Heart left ventricle (tissue), 16 donors: ENCODE results near the gene PLAU. TPM values are rescaled to one million over a fixed set of nuclear protein-coding genes. Genes with fewer than 3 reads are reported as not detected.

Source experiments
- ATAC-seq, 4 donors: fragments of 200-7000 bp; cut with Tn5 transposase; one replicate each; pipeline ENCODE4 v1.9.1; 2020 to 2022; ENCODE audit warnings: moderate library complexity in 4 of 4, mild to moderate bottlenecking in 3 of 4, moderate number of reproducible peaks in 1 of 4
- DNase-seq, 5 donors: peaks; one replicate each; pipeline ENCODE4 v3.0.0-alpha.2; 2020
- H3K27ac ChIP-seq, 12 donors: fragments of 200-600 bp; sonication (generic) in 4 of 12; one replicate each; pipeline versions ENCODE4 v1.5.0 to v1.8.0; 2016 to 2022; ENCODE audit warnings: mild to moderate bottlenecking in 2 of 12
- H3K27me3 ChIP-seq, 9 donors: fragments of 200-600 bp; sonication (generic) in 2 of 9; one replicate each; pipeline versions ENCODE4 v1.5.1 to v1.8.0; 2016 to 2022; ENCODE audit warnings: mild to moderate bottlenecking in 3 of 9
- H3K36me3 ChIP-seq, 9 donors: fragments of 200-600 bp; sonication (generic) in 2 of 9; one replicate each; pipeline versions ENCODE4 v1.5.0 to v1.8.0; 2018 to 2022; ENCODE audit warnings: mild to moderate bottlenecking in 2 of 9
- H3K4me1 ChIP-seq, 12 donors: fragments of 200-600 bp; sonication (generic) in 4 of 12; one replicate each; pipeline versions ENCODE4 v1.5.0 to v1.8.0; 2016 to 2022; ENCODE audit warnings: mild to moderate bottlenecking in 3 of 12
- H3K4me3 ChIP-seq, 12 donors: fragments of 200-600 bp; sonication (generic) in 4 of 12; one replicate each; pipeline versions ENCODE4 v1.5.0 to v1.8.0; 2017 to 2022; ENCODE audit warnings: mild to moderate bottlenecking in 9 of 12, moderate library complexity in 4 of 12
- H3K9me3 ChIP-seq, 12 donors: fragments of 200-600 bp; sonication (generic) in 4 of 12; one replicate each; pipeline versions ENCODE4 v1.5.0 to v1.8.0; 2016 to 2022; ENCODE audit warnings: mild to moderate bottlenecking in 1 of 12
- POLR2A ChIP-seq, 2 donors: fragments of 450-650 bp; IDR thresholded peaks; one replicate each; pipeline ENCODE4 v1.6.1; 2017; ENCODE audit warnings: antibody characterized with exemption in 2 of 2, mild to moderate bottlenecking in 2 of 2, moderate library complexity in 2 of 2
- whole genome bisulfite sequencing, 4 donors: extraction: QIAGEN DNeasy Blood & Tissue Kit in 2 of 4; methylation state at CpG; one replicate each; pipeline versions ENCODE4 v1.1.5 to v1.1.7; 2013 to 2018; 5-methylcytosine and 5-hydroxymethylcytosine counted together
- intact Hi-C, 10 donors: fragments of 100-400 bp; cut with DNase I; formaldehyde crosslinking; loops; one replicate each; pipeline versions ENCODE4 v1.11.1 to v1.14.2; 2022
- polyA plus RNA-seq, 2 donors: library from polyadenylated mRNA; stranded (reverse); fragments of 200-250 nt; gene quantifications; one replicate each; pipeline ENCODE4 v1.2.3, GENCODE V29; 2013
- total RNA-seq, 9 donors: library from RNA; depleted of rRNA in 2 of 9; stranded (reverse); fragments of >200 nt in 2 of 9; fragmentation: NEBNext Ultra II Directional in 3 of 9; extraction: Animal tissue kit (Norgen Biotek cat#: 25700) in 3 of 9; gene quantifications; one replicate each; pipeline versions ENCODE4 v1.1.0 to v1.2.4, GENCODE V29; 2016 to 2023
- TF ChIP-seq, protein P1 (sequence below), 12 donors: fragments of 200-600 bp; sonication (generic) in 4 of 12; IDR thresholded peaks; one replicate each; pipeline versions ENCODE4 v1.5.0 to v1.8.0; 2018 to 2022; ENCODE audit warnings: antibody characterized with exemption in 12 of 12, mild to moderate bottlenecking in 5 of 12
- donor health status: ischemic (EF 13 %, LVEDD 7.1; RV severe dilation, severe dysfunction).
- donor health status: healthy with polysubstance abuse.
- donor health status: DM: no; HTN: yes; CAD: no.
- donor health status: DM: no; HTN: no; CAD: no.
- donor health status: ischemic (EF 25% LVEDD 6.9; RV normal size, moderate dysfunction).
- donor health status: ischemic (EF 25% LVEDD 5.7; RV mildly dilated, moderate dysfunction).
- donor health status: healthy.
- donor health status: DM: yes; HTN: yes; CAD: no.
- donor health status: ischemic (EF 35%, LVEDD 5.7; RV mildly dilated, moderate dysfunction).
- donor health status: nonischemic (EF 11% LVEDD 7.7; RV severe dilation, severe dysfunction).
- donor health status: DM: yes; HTN: yes; CAD: no.
- donor health status: PGD.
- donor health status: ischemic (EF 29% LVEDD 5.4; RV normal size, mild dysfunction).
- donor health status: nonischemic (EF 23%, LVEDD 6.1; RV moderate dilation, normal function).

PLAU gene
- total and polyA plus RNA-seq, 11 donors, result 3.3 to 68.1 (median 10.3) TPM

DNA sequence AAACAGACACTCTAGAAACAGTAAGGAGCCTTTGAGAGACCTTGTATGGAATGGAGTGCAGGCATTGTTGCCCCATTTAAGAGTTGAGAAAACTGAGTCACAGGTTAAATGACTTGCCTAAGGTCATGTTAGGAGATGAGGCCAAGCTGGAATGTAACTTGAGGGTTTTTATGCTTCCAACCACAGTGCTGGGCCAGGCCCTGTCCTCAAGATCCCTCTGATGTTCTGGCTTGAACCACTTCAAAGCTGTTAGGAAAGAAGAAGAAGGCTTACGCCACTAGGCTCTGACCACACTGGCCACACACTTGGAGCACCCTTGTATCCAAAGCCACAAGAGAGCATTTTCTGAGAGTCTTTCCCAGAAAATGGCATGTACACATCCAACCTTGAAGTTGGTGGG, 42.7 kb downstream of the PLAU start:
- H3K4me1 ChIP-seq, result peaks cover 0 to 38% (median 13%) of the 10 kb centered on the region in 12 donors
- no peaks in the 10 kb centered on the region for H3K27me3 ChIP-seq
- ATAC-seq, result no peak
- no peaks in the 10 kb centered on the region for H3K9me3 ChIP-seq
- TF ChIP-seq POLR2A (IDR thresholded peaks at IDR 0.05), result no peak
- TF ChIP-seq, protein P1, sequence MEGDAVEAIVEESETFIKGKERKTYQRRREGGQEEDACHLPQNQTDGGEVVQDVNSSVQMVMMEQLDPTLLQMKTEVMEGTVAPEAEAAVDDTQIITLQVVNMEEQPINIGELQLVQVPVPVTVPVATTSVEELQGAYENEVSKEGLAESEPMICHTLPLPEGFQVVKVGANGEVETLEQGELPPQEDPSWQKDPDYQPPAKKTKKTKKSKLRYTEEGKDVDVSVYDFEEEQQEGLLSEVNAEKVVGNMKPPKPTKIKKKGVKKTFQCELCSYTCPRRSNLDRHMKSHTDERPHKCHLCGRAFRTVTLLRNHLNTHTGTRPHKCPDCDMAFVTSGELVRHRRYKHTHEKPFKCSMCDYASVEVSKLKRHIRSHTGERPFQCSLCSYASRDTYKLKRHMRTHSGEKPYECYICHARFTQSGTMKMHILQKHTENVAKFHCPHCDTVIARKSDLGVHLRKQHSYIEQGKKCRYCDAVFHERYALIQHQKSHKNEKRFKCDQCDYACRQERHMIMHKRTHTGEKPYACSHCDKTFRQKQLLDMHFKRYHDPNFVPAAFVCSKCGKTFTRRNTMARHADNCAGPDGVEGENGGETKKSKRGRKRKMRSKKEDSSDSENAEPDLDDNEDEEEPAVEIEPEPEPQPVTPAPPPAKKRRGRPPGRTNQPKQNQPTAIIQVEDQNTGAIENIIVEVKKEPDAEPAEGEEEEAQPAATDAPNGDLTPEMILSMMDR (IDR thresholded peaks at IDR 0.05), result no peak
- H3K4me3 ChIP-seq, result no peak overlapping the region
- WGBS, 4 donors, result 90 to 100% (median 93%) methylated on average over 1 of the region's 1 CpG
- no peak overlapping the region for H3K27ac ChIP-seq
- intact Hi-C loops, result loop anchor here in 1 of 10 donors (10.0 kb wide), 1 partner anchor 131 kb away; no protein-coding TSS in a partner anchor
- H3K36me3 ChIP-seq, result no peaks in the 10 kb centered on the region
- DNase-seq, result no peak

DNA sequence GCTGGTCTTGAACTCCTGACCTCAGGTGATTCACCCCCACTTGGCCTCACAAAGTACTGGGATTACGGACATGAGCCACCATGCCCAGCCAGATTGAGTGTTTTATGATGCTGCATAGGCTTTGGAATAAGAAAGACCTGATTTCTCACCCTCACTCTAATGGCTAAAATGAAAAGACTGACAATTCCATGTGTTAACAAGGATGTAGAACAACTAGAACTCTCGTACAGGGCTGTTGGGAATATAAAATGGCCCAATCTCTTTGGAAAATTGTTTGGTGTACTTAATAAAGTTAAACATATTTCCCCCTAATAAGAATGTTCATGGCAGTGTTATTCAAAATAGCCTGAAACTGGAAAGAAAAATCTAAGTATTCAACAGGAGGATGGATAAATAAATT, 43.8 kb downstream of the PLAU start:
- H3K27ac ChIP-seq, result no peak overlapping the region
- DNase-seq (no peak), ATAC-seq (no peak)
- H3K9me3 ChIP-seq, result no peaks in the 10 kb centered on the region
- WGBS, 4 donors, result 89 to 100% (median 96%) methylated on average over 2 of the region's 2 CpGs
- intact Hi-C loops, result loop anchor here in 2 of 10 donors (5.0 to 10.0 kb wide), 2 partner anchors 67 to 130 kb away; no protein-coding TSS in a partner anchor
- H3K27me3 ChIP-seq, result no peaks in the 10 kb centered on the region
- H3K36me3 ChIP-seq, result no peaks in the 10 kb centered on the region
- H3K4me3 ChIP-seq, result no peak overlapping the region
- TF ChIP-seq, protein P1 (IDR thresholded peaks at IDR 0.05), result no peak
- TF ChIP-seq POLR2A (IDR thresholded peaks at IDR 0.05), result no peak
- H3K4me1 ChIP-seq, result peaks cover 0 to 43% (median 13%) of the 10 kb centered on the region in 12 donors

DNA sequence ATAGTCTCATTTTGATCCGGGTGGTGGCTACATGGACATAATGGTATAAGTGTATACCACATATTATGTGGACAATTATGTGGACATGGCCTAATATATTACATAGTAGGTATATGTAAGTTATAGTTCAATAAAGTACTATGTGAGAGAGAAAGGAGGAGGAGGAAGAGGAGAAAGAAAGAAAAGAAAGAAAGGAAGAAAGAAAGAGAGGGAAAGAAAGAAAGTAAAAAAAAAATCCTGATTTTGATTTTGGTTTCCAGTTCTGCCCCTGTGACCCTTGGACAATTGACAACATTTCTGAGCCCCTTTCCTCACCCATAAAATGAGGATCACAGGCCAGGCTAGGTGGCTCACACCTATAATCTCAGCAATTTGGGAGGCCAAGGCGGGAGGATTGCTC, 44.8 kb downstream of the PLAU start:
- H3K4me3 ChIP-seq, result no peak overlapping the region
- no peak for DNase-seq
- peaks cover 0 to 43% (median 13%) of the 10 kb centered on the region in 12 donors for H3K4me1 ChIP-seq
- 95 to 98% (median 96%) methylated on average over 2 of the region's 2 CpGs for WGBS, 4 donors
- TF ChIP-seq POLR2A (IDR thresholded peaks at IDR 0.05), result no peak
- TF ChIP-seq, protein P1 (IDR thresholded peaks at IDR 0.05), result no peak
- intact Hi-C loops, result loop anchor here in 2 of 10 donors (5.0 to 10.0 kb wide), 2 partner anchors 68 to 129 kb away; no protein-coding TSS in a partner anchor
- H3K27me3 ChIP-seq, result no peaks in the 10 kb centered on the region
- H3K36me3 ChIP-seq, result no peaks in the 10 kb centered on the region
- ATAC-seq, result no peak
- H3K27ac ChIP-seq, result no peak overlapping the region
- no peaks in the 10 kb centered on the region for H3K9me3 ChIP-seq

DNA sequence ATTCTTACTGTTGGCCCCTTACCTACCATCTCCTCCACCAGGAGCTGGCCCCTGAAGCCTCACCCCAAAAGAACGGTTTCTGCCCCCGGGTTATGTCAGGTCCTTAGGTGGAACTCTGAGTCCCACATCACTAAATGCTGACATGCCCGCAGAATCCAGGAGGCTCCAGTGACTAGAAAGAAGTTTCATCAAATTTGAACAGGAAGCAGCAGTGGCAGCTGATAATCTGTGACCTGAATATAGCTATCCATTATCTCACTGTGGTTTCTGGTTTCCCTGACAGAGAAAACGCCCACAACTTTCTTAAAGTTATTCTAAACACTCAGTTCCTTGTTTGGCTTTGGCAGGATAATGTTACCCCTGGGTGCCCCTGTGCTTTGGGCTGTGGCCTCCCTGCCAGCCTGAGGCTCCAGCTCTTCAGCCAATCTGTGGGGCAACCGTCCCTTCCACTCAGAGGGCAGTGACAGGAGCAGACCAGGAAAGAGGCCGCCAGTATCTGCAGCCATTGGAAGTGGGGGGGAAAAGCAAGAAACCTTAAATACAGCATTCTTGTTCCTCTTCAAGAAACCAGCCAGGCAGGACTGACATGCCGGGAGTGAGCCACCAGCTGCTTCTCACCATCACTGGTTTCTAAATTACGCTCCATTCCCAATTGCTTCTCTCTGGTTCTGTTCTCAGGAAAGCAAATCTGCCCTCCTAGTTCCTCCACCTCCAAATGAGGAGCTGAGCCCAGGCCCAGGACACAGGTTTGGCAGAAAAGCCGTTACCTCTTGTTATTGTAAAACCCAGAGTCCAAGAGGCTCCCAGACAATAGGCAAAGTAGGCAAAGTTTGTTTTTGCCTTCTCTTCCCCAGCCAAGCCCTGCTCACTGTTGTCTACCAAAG, 45.8 kb downstream of the PLAU start:
- H3K27ac ChIP-seq, result peak overlapping the region in 11 of 12 donors; percentile 10 to 83 (median 63)
- no peak for TF ChIP-seq POLR2A (IDR thresholded peaks at IDR 0.05)
- TF ChIP-seq, protein P1 (IDR thresholded peaks at IDR 0.05), result no peak
- no peaks in the 10 kb centered on the region for H3K9me3 ChIP-seq
- no peaks in the 10 kb centered on the region for H3K27me3 ChIP-seq
- 44 to 50% (median 47%) methylated on average over 9 of the region's 9 CpGs for WGBS, 4 donors
- no peaks in the 10 kb centered on the region for H3K36me3 ChIP-seq
- intact Hi-C loops, result loop anchor here in 2 of 10 donors (5.0 to 10.0 kb wide), 2 partner anchors 69 to 128 kb away; no protein-coding TSS in a partner anchor
- DNase-seq (peak in 1 of 5 donors; percentile 37), ATAC-seq (peak; percentile 37 to 67 (median 58))
- peaks cover 0 to 43% (median 13%) of the 10 kb centered on the region in 12 donors for H3K4me1 ChIP-seq
- peak overlapping the region in 1 of 12 donors; percentile 10 for H3K4me3 ChIP-seq
